Skin of body (tissue), 2 donors: ENCODE data around the gene MAPK9. TPM values are rescaled to one million over a fixed set of nuclear protein-coding genes. Genes with fewer than 3 reads are reported as not detected.
"Not testable (repeated sequence)": the region's sequence is repeated elsewhere in the genome, so short reads cannot be mapped to it uniquely, and the experiment has no call there.

ENCODE experiments used
- DNase-seq: peaks from one replicate; lab custom pipeline; 2025; lab: John Stamatoyannopoulos, UW
- total RNA-seq: library from RNA; depleted of rRNA; stranded (reverse); fragments of >200 nt; gene quantifications from one replicate; pipeline ENCODE4 v1.2.3, GENCODE V29; 2014

MAPK9 gene
- total RNA-seq, 1 donor from 2014 or later, result 18.8 TPM

- DNase-seq, result no peak
These were observed 56.8 kb downstream of the MAPK9 start for GRCh38 chr5:180235077-180235476.

- DNase-seq, result no peak
These were observed 57.6 kb downstream of the MAPK9 start for GRCh38 chr5:180234271-180234670.

GRCh38 chr5:180233729-180234128 lies 58.2 kb downstream of the MAPK9 start:
- no peak for DNase-seq

GRCh38 chr5:180230017-180230416 lies 61.9 kb downstream of the MAPK9 start:
- DNase-seq, result no peak

GRCh38 chr5:180222056-180222455 lies 69.8 kb downstream of the MAPK9 start:
- DNase-seq, result no peak

- no peak for DNase-seq
These were observed 74.1 kb downstream of the MAPK9 start for GRCh38 chr5:180217797-180218196.

- DNase-seq, result no peak
These were observed 75.2 kb downstream of the MAPK9 start for GRCh38 chr5:180216646-180217171.

GRCh38 chr5:180215783-180216630 lies 75.9 kb downstream of the MAPK9 start:
- no peak for DNase-seq

GRCh38 chr5:180214870-180215770 lies 76.8 kb downstream of the MAPK9 start:
- no peak for DNase-seq

- DNase-seq, result no peak
These were observed 78.2 kb downstream of the MAPK9 start for GRCh38 chr5:180213657-180214207.

- no peak for DNase-seq
These were observed 78.7 kb downstream of the MAPK9 start for GRCh38 chr5:180213256-180213600.

GRCh38 chr5:180212363-180213255 lies 79.3 kb downstream of the MAPK9 start:
- no peak for DNase-seq

- DNase-seq, result no peak
These were observed 80.2 kb downstream of the MAPK9 start for GRCh38 chr5:180211761-180212035.

GRCh38 chr5:180210961-180211760 lies 80.7 kb downstream of the MAPK9 start:
- no peak for DNase-seq

GRCh38 chr5:180210077-180210476 lies 81.8 kb downstream of the MAPK9 start:
- not testable (repeated sequence) for DNase-seq

- peak; percentile 20 for DNase-seq
These were observed 82.7 kb downstream of the MAPK9 start, which contains the start of gene RASGEF1C for GRCh38 chr5:180209137-180209581. RASGEF1C (minus strand) TSS chr5:180209211; CDS start chr5:180138052, 71,159 bp downstream.

GRCh38 chr5:180208435-180209081 lies 83.3 kb downstream of the MAPK9 start:
- no peak for DNase-seq

GRCh38 chr5:180208038-180208434 lies 83.8 kb downstream of the MAPK9 start:
- no peak for DNase-seq

- no peak for DNase-seq
These were observed 84.3 kb downstream of the MAPK9 start for GRCh38 chr5:180207593-180207992.
